Heart right ventricle (tissue), 16 donors: Measurements from ENCODE around the gene TRIM23. TPM values are rescaled to one million over a fixed set of nuclear protein-coding genes. Genes with fewer than 3 reads are reported as not detected.
A peak's percentile ranks its signal among the peaks of the same experiment; 100 is the strongest.
"Not testable (repeated sequence)": the region's sequence is repeated elsewhere in the genome, so short reads cannot be mapped to it uniquely, and the experiment has no call there.

Experiments
- ATAC-seq, 8 donors: fragments of 200-7000 bp; cut with Tn5 transposase; one replicate each; pipeline ENCODE4 v1.9.1; 2020; ENCODE audit warnings: mild to moderate bottlenecking in 8 of 8, moderate library complexity in 8 of 8, moderate number of reproducible peaks in 1 of 8
- DNase-seq, 2 donors: peaks; one replicate each; pipeline ENCODE4 v3.0.0-alpha.2; 2020
- H3K27ac ChIP-seq, 10 donors: fragments of 200-600 bp; sonication (generic) in 2 of 10; one replicate each; pipeline versions ENCODE4 v1.5.0 to v1.8.0; 2020 to 2022; ENCODE audit warnings: mild to moderate bottlenecking in 3 of 10
- H3K27me3 ChIP-seq, 7 donors: fragments of 200-600 bp; one replicate each; pipeline ENCODE4 v1.8.0; 2021 to 2022; ENCODE audit warnings: mild to moderate bottlenecking in 2 of 7
- H3K36me3 ChIP-seq, 9 donors: fragments of 200-600 bp; sonication (generic) in 1 of 9; one replicate each; pipeline versions ENCODE4 v1.5.0 to v1.8.0; 2020 to 2022; ENCODE audit warnings: mild to moderate bottlenecking in 2 of 9
- H3K4me1 ChIP-seq, 9 donors: fragments of 200-600 bp; sonication (generic) in 1 of 9; one replicate each; pipeline versions ENCODE4 v1.5.0 to v1.8.0; 2020 to 2022; ENCODE audit warnings: mild to moderate bottlenecking in 4 of 9
- H3K4me3 ChIP-seq, 10 donors: fragments of 200-600 bp; sonication (generic) in 2 of 10; one replicate each; pipeline versions ENCODE4 v1.5.0 to v1.8.0; 2020 to 2022; ENCODE audit warnings: mild to moderate bottlenecking in 7 of 10, moderate library complexity in 2 of 10
- H3K9me3 ChIP-seq, 11 donors: fragments of 200-600 bp in 10 of 11; sonication (generic) in 2 of 11; one replicate each; pipeline versions ENCODE4 v1.5.0 to v1.8.0; 2013 to 2022; ENCODE audit warnings: mild to moderate bottlenecking in 2 of 11, control low read depth in 1 of 11, moderate library complexity in 1 of 11
- WGBS, 2 donors: extraction: QIAGEN DNeasy Blood & Tissue Kit; methylation state at CpG; one replicate each; pipeline ENCODE4 v1.1.7; 2013; ENCODE audit warnings: inconsistent platforms in 1 of 2; 5-methylcytosine and 5-hydroxymethylcytosine counted together
- intact Hi-C, 10 donors: fragments of 100-400 bp; cut with DNase I; formaldehyde crosslinking; loops; one replicate each; pipeline versions ENCODE4 v1.11.1 to v1.14.2; 2022
- polyA plus RNA-seq, 2 donors: library from polyadenylated mRNA; stranded (reverse); fragments of 200-250 nt; gene quantifications; one replicate each; pipeline ENCODE4 v1.2.3, GENCODE V29; 2013
- total RNA-seq, 10 donors: library from RNA; stranded (reverse); fragmentation: NEBNext Ultra II Directional in 3 of 10; extraction: Animal tissue kit (Norgen Biotek cat#: 25700) in 3 of 10; gene quantifications; one replicate each; pipeline versions ENCODE4 v1.2.1 to v1.2.4, GENCODE V29; 2021 to 2023
- TF ChIP-seq, protein P1 (sequence below), 9 donors: fragments of 200-600 bp; sonication (generic) in 2 of 9; IDR thresholded peaks; one replicate each; pipeline versions ENCODE4 v1.5.0 to v1.8.0; 2021 to 2022; ENCODE audit warnings: antibody characterized with exemption in 9 of 9, mild to moderate bottlenecking in 5 of 9, moderate library complexity in 1 of 9
- donor health status: Arrhythmogenic right ventricular cardiomyopathy.
- donor health status: ischemic (EF 13 %, LVEDD 7.1; RV severe dilation, severe dysfunction).
- donor health status: healthy with polysubstance abuse.
- donor health status: DM: no; HTN: yes; CAD: no.
- donor health status: DM: no; HTN: no; CAD: no.
- donor health status: ischemic (EF 25% LVEDD 6.9; RV normal size, moderate dysfunction).
- donor health status: ischemic (EF 25% LVEDD 5.7; RV mildly dilated, moderate dysfunction).
- donor health status: healthy.
- donor health status: DM: yes; HTN: yes; CAD: no.
- donor health status: Ischemic cardiomyopathy.
- donor health status: ischemic (EF 35%, LVEDD 5.7; RV mildly dilated, moderate dysfunction).
- donor health status: nonischemic (EF 11% LVEDD 7.7; RV severe dilation, severe dysfunction).
- donor health status: DM: yes; HTN: yes; CAD: no.
- donor health status: PGD.
- donor health status: ischemic (EF 29% LVEDD 5.4; RV normal size, mild dysfunction).
- donor health status: nonischemic (EF 23%, LVEDD 6.1; RV moderate dilation, normal function).

TRIM23 gene
- total and polyA plus RNA-seq, 12 donors: 3.8 to 22.6 (median 17.2) TPM

DNA sequence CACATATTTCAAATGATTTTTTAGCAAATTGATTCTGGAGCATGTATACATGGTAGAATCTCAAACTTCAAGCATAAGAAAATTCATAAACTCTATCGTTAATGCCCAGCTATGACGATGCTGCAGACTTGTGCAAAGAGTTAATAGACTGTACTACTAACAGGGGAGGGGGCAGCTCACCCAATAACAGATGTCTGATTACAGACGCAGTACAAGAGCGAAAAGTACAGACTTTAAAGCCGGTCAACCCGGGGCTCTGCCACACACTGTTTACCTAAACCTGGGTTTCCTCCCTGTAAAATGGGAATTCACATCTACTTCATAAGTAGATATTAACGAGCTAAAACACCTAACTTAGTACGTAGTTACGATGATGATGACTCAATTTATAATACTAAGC, 651 bp downstream of the TRIM23 start:
- ATAC-seq (peak in 1 of 8 donors; percentile 3), DNase-seq (no peak)
- TF ChIP-seq, protein P1, sequence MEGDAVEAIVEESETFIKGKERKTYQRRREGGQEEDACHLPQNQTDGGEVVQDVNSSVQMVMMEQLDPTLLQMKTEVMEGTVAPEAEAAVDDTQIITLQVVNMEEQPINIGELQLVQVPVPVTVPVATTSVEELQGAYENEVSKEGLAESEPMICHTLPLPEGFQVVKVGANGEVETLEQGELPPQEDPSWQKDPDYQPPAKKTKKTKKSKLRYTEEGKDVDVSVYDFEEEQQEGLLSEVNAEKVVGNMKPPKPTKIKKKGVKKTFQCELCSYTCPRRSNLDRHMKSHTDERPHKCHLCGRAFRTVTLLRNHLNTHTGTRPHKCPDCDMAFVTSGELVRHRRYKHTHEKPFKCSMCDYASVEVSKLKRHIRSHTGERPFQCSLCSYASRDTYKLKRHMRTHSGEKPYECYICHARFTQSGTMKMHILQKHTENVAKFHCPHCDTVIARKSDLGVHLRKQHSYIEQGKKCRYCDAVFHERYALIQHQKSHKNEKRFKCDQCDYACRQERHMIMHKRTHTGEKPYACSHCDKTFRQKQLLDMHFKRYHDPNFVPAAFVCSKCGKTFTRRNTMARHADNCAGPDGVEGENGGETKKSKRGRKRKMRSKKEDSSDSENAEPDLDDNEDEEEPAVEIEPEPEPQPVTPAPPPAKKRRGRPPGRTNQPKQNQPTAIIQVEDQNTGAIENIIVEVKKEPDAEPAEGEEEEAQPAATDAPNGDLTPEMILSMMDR (IDR thresholded peaks at IDR 0.05): no peak
- 6 to 7% methylated on average over 9 of the region's 9 CpGs for WGBS, 2 donors
- H3K9me3 ChIP-seq: no peaks in the 10 kb centered on the region
- intact Hi-C loops: loop anchor here in 2 of 10 donors (5.0 to 10.0 kb wide), 2 partner anchors 61 to 301 kb away; partner anchors contain the start of genes CENPK (in 1 of the 2), ERBIN (in 1 of the 2) and PPWD1 (in 1 of the 2)
- H3K27ac ChIP-seq: peak overlapping the region in 9 of 10 donors; percentile 72 to 94 (median 90)
- H3K27me3 ChIP-seq: no peaks in the 10 kb centered on the region
- H3K4me3 ChIP-seq: peak overlapping the region; percentile 71 to 100 (median 87)
- peaks cover 0 to 4% (median 0%) of the 10 kb centered on the region in 9 donors for H3K36me3 ChIP-seq
- H3K4me1 ChIP-seq: peaks cover 4 to 46% (median 43%) of the 10 kb centered on the region in 9 donors

DNA sequence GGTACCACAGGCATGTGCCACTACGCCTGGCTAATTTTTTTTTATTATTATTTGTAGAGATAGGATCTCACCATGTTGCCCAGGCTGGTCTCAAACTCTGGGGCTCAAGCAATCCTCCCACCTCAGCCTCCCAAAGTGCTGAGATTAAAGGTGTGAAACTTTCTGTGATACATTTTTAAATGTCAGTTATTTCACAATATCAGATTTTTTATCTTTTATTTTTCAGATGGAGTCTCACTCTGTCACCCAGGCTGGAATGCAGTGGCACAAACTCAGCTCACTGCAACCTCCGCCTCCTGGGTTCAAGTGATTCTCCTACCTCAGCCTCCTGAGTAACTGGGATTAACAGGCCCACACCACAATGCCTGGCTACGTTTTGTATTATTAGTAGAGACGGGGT, 2.2 kb downstream of the TRIM23 start:
- H3K9me3 ChIP-seq, H3K27me3 ChIP-seq, ATAC-seq, H3K4me3 ChIP-seq, H3K27ac ChIP-seq, DNase-seq: not testable (repeated sequence)
- 83 to 88% methylated on average over 4 of the region's 4 CpGs for WGBS, 2 donors
- intact Hi-C loops: loop anchor here in 2 of 10 donors (5.0 to 10.0 kb wide), 2 partner anchors 60 to 303 kb away; partner anchors contain the start of genes CENPK (in 1 of the 2), ERBIN (in 1 of the 2) and PPWD1 (in 1 of the 2)
- Histone ChIP-seq H3K36me3 (peaks cover 0 to 16% (median 0%) of the 10 kb centered on the region in 9 donors), H3K4me1 (peaks cover 4 to 50% (median 42%) of the 10 kb centered on the region in 9 donors)

DNA sequence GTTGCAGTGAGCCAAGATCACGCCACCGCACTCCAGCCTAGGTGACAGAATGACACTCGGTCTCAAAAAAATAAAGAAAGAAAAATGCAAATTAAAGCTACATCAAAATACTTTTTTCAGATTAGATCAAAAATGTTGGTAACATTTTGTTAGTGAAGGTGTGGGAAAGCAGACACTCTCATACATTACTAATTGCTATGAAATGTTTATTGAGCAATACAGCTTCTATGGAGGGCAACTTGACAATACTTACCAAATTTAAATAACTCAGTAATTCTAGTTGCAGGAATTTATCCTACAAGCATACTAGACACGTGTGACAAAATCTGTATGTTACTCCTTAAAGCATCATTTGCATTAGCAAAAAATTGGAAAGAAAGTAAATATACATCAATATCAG, 4.1 kb downstream of the TRIM23 start:
- Histone ChIP-seq H3K27ac (no peak overlapping the region), H3K4me1 (peaks cover 4 to 36% (median 25%) of the 10 kb centered on the region in 9 donors), H3K4me3 (no peak overlapping the region), H3K36me3 (peaks cover 0 to 36% (median 3%) of the 10 kb centered on the region in 9 donors), H3K27me3 (no peaks in the 10 kb centered on the region), H3K9me3 (no peaks in the 10 kb centered on the region)
- intact Hi-C loops: loop anchor here in 2 of 10 donors (5.0 to 10.0 kb wide), 2 partner anchors 58 to 305 kb away; partner anchors contain the start of genes CENPK (in 1 of the 2), ERBIN (in 1 of the 2) and PPWD1 (in 1 of the 2)
- 92 to 93% methylated on average over 4 of the region's 4 CpGs for WGBS, 2 donors
- no peak for ATAC-seq
- DNase-seq: no peak
- TF ChIP-seq, protein P1 (IDR thresholded peaks at IDR 0.05): no peak

DNA sequence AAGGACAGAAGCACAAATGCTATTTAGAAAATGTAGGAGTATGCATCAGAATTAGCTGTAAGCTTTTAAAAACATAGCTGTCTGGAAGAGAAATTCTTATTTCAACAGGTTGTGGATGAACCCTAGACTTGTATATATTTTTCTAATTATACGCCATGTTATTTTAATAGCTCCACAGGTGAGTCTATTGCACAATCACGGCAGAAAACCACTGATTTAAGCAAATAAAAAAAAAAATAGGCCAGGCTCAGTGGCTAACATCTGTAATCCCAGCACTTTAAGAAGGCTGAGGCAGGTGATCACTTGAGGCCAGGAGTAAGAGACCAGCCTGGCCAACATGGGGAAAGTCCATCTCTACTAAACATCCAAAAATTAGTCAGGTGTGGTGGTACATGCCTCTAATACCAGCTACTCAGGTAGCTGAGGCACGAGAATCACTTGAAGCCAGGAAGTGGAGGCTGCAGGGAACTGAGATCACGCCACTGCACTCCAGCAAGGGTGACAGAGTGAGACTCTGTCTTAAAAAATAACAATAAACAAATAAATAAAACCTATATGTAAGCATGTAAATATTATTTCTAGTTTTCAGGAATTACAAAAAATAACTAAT, 11.7 kb downstream of the TRIM23 start:
- Histone ChIP-seq H3K27me3 (no peaks in the 10 kb centered on the region), H3K27ac (no peak overlapping the region), H3K4me1 (peaks cover 0 to 7% (median 0%) of the 10 kb centered on the region in 9 donors), H3K4me3 (no peak overlapping the region), H3K36me3 (peaks cover 0 to 100% (median 45%) of the 10 kb centered on the region in 9 donors), H3K9me3 (no peaks in the 10 kb centered on the region)
- no peak for DNase-seq
- no peak for ATAC-seq
- intact Hi-C loops: no loop called here
- 89 to 91% methylated on average over 4 of the region's 4 CpGs for WGBS, 2 donors
- TF ChIP-seq, protein P1 (IDR thresholded peaks at IDR 0.05): no peak

DNA sequence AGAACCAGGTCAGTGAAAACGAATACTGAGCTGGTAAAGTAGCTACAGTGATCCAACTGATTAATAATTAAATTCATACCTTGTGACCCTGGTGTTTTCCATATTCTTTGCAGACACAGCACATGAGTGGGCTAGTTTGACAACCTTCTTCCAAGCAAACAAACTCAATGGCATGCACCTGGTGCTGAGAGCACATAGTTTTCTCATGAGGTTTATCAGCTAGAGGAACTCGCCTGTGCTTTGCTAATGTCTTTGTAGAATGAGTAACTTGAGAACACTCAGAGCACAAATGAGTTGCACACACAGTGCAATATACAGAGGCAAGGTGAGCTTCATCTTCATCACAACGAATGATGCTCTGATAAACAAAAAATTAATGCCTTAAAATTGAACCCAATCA, 12.6 kb downstream of the TRIM23 start:
- WGBS, 2 donors: 60 to 68% methylated on average over 3 of the region's 3 CpGs
- TF ChIP-seq, protein P1 (IDR thresholded peaks at IDR 0.05): no peak
- intact Hi-C loops: no loop called here
- ATAC-seq (no peak), DNase-seq (no peak)
- Histone ChIP-seq H3K27me3 (no peaks in the 10 kb centered on the region), H3K4me1 (peaks cover 0 to 7% (median 0%) of the 10 kb centered on the region in 9 donors), H3K27ac (no peak overlapping the region), H3K9me3 (no peaks in the 10 kb centered on the region), H3K4me3 (no peak overlapping the region), H3K36me3 (peaks cover 0 to 100% (median 48%) of the 10 kb centered on the region in 9 donors)

DNA sequence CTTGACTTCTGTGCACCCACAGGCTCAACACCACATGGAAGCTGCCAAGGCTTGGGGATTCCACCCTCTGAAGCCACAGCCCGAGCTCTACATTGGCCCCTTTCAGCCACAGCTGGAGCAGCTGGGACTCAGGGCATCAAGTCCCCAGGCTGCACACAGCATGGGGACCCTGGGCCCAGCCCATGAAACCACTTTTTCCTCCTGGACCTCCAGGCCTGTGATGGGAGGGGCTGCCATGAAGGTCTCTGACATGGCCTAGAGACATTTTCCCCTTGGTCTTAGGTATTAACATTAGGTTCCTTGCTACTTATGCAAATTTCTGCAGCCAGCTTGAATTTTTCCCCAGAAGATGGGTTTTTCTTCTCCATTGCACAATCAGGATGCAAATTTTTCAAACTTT, 22.4 kb downstream of the TRIM23 start:
- peaks cover 0 to 100% (median 60%) of the 10 kb centered on the region in 9 donors for H3K36me3 ChIP-seq
- H3K4me1 ChIP-seq, ATAC-seq, intact Hi-C loops, H3K4me3 ChIP-seq, H3K27ac ChIP-seq, H3K27me3 ChIP-seq, DNase-seq: not testable (repeated sequence)
- 98 to 100% methylated on average over 1 of the region's 1 CpG for WGBS, 2 donors
- H3K9me3 ChIP-seq: peaks cover 0 to 13% (median 0%) of the 10 kb centered on the region in 11 donors
